ENCODE results near the gene KDM7A.
"Not testable (repeated sequence)": the region's sequence is repeated elsewhere in the genome, so short reads cannot be mapped to it uniquely, and the experiment has no call there.

The KDM7A gene

GRCh38 chr7:140201393-140201792 is 24.6 kb upstream of the KDM7A start:
- no peak for DNase-seq

- no peak for DNase-seq
These were observed 23.5 kb upstream of the KDM7A start for GRCh38 chr7:140200061-140200989.

- DNase-seq: no peak
These were observed 21.2 kb upstream of the KDM7A start for GRCh38 chr7:140197938-140198337.

- no peak for DNase-seq
These were observed 20.6 kb upstream of the KDM7A start for GRCh38 chr7:140197218-140197890.

- DNase-seq: no peak
These were observed 19.8 kb upstream of the KDM7A start for GRCh38 chr7:140196361-140197217.

- no peak for DNase-seq
These were observed 19.1 kb upstream of the KDM7A start for GRCh38 chr7:140195859-140196258.

- no peak for DNase-seq
These were observed 15.8 kb upstream of the KDM7A start for GRCh38 chr7:140192620-140193019.

- no peak for DNase-seq
These were observed 15.4 kb upstream of the KDM7A start for GRCh38 chr7:140192176-140192575.

GRCh38 chr7:140190588-140190987 is 13.8 kb upstream of the KDM7A start:
- no peak for DNase-seq

- no peak for DNase-seq
These were observed 13.1 kb upstream of the KDM7A start for GRCh38 chr7:140189917-140190316.

GRCh38 chr7:140182917-140183316 is 6.1 kb upstream of the KDM7A start:
- no peak for DNase-seq

GRCh38 chr7:140179339-140179738 is 2.6 kb upstream of the KDM7A start:
- DNase-seq: no peak

GRCh38 chr7:140176122-140176701 is 571 bp downstream of the KDM7A start:
- DNase-seq: no peak

- DNase-seq: peak; percentile 69
These were observed 1.3 kb downstream of the KDM7A start for GRCh38 chr7:140175221-140176121.

- DNase-seq: no peak
These were observed 2.6 kb downstream of the KDM7A start for GRCh38 chr7:140174217-140174616.

- DNase-seq: no peak
These were observed 6.4 kb downstream of the KDM7A start for GRCh38 chr7:140170375-140170774.

GRCh38 chr7:140168816-140169215 is 8.0 kb downstream of the KDM7A start:
- DNase-seq: no peak

GRCh38 chr7:140165422-140165821 is 11.4 kb downstream of the KDM7A start:
- no peak for DNase-seq

GRCh38 chr7:140162081-140162480 is 14.7 kb downstream of the KDM7A start:
- not testable (repeated sequence) for DNase-seq

- DNase-seq: no peak
These were observed 15.7 kb downstream of the KDM7A start for GRCh38 chr7:140161047-140161446.

- no peak for DNase-seq
These were observed 16.5 kb downstream of the KDM7A start for GRCh38 chr7:140160308-140160707.

- DNase-seq: no peak
These were observed 17.3 kb downstream of the KDM7A start for GRCh38 chr7:140159497-140159896.
